ENCODE data around the gene RNF41.

DNA sequence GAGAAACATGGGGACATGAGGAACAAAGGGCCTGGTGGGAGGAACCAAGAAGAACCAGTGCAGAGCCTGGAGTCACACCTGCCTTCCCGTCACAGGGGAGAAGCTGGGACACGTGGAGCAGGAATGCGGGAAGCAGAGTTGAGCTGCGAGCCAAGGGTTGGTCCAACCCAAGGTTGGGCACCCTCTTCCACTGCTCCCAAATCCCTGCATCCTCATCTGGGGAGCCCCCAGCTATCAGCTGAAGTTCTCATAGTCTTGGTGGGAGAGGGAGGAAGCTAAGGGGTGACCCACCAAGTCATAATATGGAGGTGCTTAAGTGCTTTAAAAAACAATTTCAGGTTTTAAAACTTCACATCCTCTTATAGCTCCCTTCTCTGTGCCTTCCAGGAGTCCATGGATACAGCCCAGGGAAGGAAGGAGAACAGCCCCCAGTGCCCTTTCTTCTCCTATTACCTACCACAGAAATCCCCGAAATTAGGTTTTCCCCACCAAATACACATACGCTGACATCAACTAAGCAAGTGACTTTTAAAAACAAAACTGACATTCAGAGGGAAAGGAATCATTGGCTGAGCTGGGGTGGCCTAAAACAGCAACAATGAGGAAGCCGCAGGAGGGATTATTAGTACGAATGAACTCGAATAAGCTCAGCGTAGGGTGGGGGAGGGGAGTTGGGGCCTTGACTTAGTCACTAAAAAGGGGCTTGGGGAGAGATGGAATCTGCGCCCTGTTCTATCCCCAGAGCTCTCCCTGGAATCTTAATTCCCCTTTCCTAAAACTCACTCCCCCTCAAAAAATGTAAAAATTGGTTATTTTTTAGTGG lies 59.0 kb downstream of the RNF41 start:
- TF ChIP-seq JUND (IDR thresholded peaks at IDR 0.05), result no peak
- TF ChIP-seq, protein P1, sequence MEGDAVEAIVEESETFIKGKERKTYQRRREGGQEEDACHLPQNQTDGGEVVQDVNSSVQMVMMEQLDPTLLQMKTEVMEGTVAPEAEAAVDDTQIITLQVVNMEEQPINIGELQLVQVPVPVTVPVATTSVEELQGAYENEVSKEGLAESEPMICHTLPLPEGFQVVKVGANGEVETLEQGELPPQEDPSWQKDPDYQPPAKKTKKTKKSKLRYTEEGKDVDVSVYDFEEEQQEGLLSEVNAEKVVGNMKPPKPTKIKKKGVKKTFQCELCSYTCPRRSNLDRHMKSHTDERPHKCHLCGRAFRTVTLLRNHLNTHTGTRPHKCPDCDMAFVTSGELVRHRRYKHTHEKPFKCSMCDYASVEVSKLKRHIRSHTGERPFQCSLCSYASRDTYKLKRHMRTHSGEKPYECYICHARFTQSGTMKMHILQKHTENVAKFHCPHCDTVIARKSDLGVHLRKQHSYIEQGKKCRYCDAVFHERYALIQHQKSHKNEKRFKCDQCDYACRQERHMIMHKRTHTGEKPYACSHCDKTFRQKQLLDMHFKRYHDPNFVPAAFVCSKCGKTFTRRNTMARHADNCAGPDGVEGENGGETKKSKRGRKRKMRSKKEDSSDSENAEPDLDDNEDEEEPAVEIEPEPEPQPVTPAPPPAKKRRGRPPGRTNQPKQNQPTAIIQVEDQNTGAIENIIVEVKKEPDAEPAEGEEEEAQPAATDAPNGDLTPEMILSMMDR (IDR thresholded peaks at IDR 0.05), result no peak
- TF ChIP-seq RFX5 (IDR thresholded peaks at IDR 0.05; ENCODE audit: low read length), result no peak
- TF ChIP-seq, protein P2, sequence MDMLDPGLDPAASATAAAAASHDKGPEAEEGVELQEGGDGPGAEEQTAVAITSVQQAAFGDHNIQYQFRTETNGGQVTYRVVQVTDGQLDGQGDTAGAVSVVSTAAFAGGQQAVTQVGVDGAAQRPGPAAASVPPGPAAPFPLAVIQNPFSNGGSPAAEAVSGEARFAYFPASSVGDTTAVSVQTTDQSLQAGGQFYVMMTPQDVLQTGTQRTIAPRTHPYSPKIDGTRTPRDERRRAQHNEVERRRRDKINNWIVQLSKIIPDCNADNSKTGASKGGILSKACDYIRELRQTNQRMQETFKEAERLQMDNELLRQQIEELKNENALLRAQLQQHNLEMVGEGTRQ (IDR thresholded peaks at IDR 0.05; ENCODE audit: borderline replicate concordance, low read depth, low read length), result no peak
- TF ChIP-seq, protein P3, sequence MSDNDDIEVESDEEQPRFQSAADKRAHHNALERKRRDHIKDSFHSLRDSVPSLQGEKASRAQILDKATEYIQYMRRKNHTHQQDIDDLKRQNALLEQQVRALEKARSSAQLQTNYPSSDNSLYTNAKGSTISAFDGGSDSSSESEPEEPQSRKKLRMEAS (IDR thresholded peaks at IDR 0.05; ENCODE audit: low read depth), result no peak
- TF ChIP-seq YY1 (IDR thresholded peaks at IDR 0.05; ENCODE audit: low read depth), result no peak
- TF ChIP-seq, protein P4, sequence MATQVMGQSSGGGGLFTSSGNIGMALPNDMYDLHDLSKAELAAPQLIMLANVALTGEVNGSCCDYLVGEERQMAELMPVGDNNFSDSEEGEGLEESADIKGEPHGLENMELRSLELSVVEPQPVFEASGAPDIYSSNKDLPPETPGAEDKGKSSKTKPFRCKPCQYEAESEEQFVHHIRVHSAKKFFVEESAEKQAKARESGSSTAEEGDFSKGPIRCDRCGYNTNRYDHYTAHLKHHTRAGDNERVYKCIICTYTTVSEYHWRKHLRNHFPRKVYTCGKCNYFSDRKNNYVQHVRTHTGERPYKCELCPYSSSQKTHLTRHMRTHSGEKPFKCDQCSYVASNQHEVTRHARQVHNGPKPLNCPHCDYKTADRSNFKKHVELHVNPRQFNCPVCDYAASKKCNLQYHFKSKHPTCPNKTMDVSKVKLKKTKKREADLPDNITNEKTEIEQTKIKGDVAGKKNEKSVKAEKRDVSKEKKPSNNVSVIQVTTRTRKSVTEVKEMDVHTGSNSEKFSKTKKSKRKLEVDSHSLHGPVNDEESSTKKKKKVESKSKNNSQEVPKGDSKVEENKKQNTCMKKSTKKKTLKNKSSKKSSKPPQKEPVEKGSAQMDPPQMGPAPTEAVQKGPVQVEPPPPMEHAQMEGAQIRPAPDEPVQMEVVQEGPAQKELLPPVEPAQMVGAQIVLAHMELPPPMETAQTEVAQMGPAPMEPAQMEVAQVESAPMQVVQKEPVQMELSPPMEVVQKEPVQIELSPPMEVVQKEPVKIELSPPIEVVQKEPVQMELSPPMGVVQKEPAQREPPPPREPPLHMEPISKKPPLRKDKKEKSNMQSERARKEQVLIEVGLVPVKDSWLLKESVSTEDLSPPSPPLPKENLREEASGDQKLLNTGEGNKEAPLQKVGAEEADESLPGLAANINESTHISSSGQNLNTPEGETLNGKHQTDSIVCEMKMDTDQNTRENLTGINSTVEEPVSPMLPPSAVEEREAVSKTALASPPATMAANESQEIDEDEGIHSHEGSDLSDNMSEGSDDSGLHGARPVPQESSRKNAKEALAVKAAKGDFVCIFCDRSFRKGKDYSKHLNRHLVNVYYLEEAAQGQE (IDR thresholded peaks at IDR 0.05; ENCODE audit: low read depth, low read length), result no peak
- TF ChIP-seq FOXM1 (IDR thresholded peaks at IDR 0.05; ENCODE audit: low read depth), result no peak
